Uterus (tissue), 4 donors: ENCODE results near the gene ELMO1. TPM values are rescaled to one million over a fixed set of nuclear protein-coding genes. Genes with fewer than 3 reads are reported as not detected.

ENCODE experiments used
- DNase-seq, 2 donors: peaks; one replicate each; pipeline ENCODE4 v3.0.0-alpha.2; 2019 to 2020
- H3K27ac ChIP-seq, 2 donors: fragments of 200-600 bp; sonication (generic); 1 replicate in 1 of 2; 2 replicates in 1 of 2; pipeline ENCODE4 v1.5.1; 2016 to 2018
- H3K27me3 ChIP-seq, 2 donors: fragments of 200-600 bp; sonication (generic); one replicate each; pipeline ENCODE4 v1.5.1; 2018 to 2019; ENCODE audit warnings: control low read depth in 1 of 2
- H3K36me3 ChIP-seq, 2 donors: fragments of 200-600 bp; sonication (generic); one replicate each; pipeline ENCODE4 v1.5.1; 2019; ENCODE audit warnings: control low read depth in 1 of 2
- H3K4me1 ChIP-seq, 2 donors: fragments of 200-600 bp; sonication (generic); one replicate each; pipeline ENCODE4 v1.5.1; 2018 to 2019; ENCODE audit warnings: control low read depth in 1 of 2
- H3K4me3 ChIP-seq, 2 donors: fragments of 200-600 bp; sonication (generic); 1 replicate in 1 of 2; 2 replicates in 1 of 2; pipeline ENCODE4 v1.5.1; 2018 to 2019; ENCODE audit warnings: mild to moderate bottlenecking in 1 of 2
- H3K9me3 ChIP-seq, 2 donors: fragments of 200-600 bp; sonication (generic); one replicate each; pipeline ENCODE4 v1.5.1; 2019; ENCODE audit warnings: control low read depth in 1 of 2
- POLR2A ChIP-seq, 2 donors: fragments of 450-650 bp; IDR thresholded peaks; one replicate each; pipeline ENCODE4 v1.6.1; 2016; ENCODE audit warnings: antibody characterized with exemption in 2 of 2, mild to moderate bottlenecking in 1 of 2, moderate library complexity in 1 of 2
- intact Hi-C: fragments of 100-400 bp; cut with DNase I; formaldehyde crosslinking; loops from one replicate; pipeline ENCODE4 v1.15.1; 2023; ENCODE audit warnings: low total_unique reads
- total RNA-seq, 4 donors: library from RNA; depleted of rRNA in 3 of 4; stranded (reverse); fragments of >200 nt in 3 of 4; gene quantifications; one replicate each; pipeline versions ENCODE4 v1.1.0 to v1.2.4, GENCODE V29; 2014 to 2023
- TF ChIP-seq, protein P1 (sequence below), 4 experiments: fragments of 200-600 bp in 2 of 4; fragments of 450-650 bp in 2 of 4; sonication (generic) in 2 of 4; IDR thresholded peaks; one replicate each; pipeline ENCODE4 v1.5.1; 2016 to 2019; ENCODE audit warnings: antibody characterized with exemption in 4 of 4, mild to moderate bottlenecking in 2 of 4, moderate library complexity in 1 of 4
- donor health status: DM: yes; HTN: yes; CAD: no.

ELMO1 gene
- total RNA-seq, 4 donors from 2014 or later: 37.9 to 64.7 (median 55.5) TPM

DNA sequence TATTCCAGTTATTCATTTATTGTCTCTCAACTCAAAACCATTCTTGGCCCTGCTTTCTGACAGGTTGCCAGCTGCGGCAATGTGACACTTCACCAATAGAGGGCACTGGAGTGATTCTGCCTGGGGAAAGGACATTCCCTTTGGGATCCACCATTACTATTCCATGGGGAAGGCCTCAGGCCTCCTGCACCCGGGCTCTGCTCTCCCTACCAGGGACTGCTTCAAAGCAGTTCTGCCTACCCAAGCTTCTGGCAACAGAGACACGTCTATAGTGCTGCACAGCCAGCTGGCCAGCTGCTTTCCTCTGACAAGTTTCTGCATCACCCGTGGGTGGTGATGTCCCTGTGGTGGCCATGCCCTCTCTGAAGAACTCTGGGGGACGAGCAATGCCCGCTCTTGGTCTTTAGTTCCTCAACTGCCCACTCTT lies 163.8 kb downstream of the ELMO1 start:
- Histone ChIP-seq H3K27ac (no peak overlapping the region), H3K4me3 (no peak overlapping the region), H3K4me1 (no peaks in the 10 kb centered on the region), H3K27me3 (no peaks in the 10 kb centered on the region), H3K36me3 (no peaks in the 10 kb centered on the region), H3K9me3 (no peaks in the 10 kb centered on the region)
- TF ChIP-seq POLR2A (IDR thresholded peaks at IDR 0.05): no peak
- TF ChIP-seq, protein P1, sequence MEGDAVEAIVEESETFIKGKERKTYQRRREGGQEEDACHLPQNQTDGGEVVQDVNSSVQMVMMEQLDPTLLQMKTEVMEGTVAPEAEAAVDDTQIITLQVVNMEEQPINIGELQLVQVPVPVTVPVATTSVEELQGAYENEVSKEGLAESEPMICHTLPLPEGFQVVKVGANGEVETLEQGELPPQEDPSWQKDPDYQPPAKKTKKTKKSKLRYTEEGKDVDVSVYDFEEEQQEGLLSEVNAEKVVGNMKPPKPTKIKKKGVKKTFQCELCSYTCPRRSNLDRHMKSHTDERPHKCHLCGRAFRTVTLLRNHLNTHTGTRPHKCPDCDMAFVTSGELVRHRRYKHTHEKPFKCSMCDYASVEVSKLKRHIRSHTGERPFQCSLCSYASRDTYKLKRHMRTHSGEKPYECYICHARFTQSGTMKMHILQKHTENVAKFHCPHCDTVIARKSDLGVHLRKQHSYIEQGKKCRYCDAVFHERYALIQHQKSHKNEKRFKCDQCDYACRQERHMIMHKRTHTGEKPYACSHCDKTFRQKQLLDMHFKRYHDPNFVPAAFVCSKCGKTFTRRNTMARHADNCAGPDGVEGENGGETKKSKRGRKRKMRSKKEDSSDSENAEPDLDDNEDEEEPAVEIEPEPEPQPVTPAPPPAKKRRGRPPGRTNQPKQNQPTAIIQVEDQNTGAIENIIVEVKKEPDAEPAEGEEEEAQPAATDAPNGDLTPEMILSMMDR (IDR thresholded peaks at IDR 0.05): peak; percentile 24 to 35 (median 32)
- DNase-seq: peak; percentile 20 to 42
- intact Hi-C loops: no loop called here

DNA sequence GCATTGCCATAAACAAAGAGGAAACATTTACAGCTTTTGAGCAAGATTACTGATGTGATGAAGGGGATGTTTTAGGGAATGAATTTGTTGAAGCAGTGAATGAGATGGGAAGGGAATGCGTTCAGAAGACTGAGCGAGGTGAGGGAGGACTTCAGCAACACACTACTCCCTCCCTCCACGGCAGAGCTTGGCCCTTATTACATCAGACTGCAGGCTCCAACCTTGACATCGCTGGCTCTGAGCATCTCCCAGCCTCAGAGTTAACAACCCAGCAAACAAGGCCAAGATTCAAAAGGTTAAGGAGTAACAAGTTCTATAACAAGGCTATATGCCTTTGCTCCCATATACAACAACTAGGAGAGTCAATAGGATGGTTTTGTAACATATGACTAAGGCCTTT lies 164.4 kb downstream of the ELMO1 start:
- intact Hi-C loops: no loop called here
- Histone ChIP-seq H3K36me3 (no peaks in the 10 kb centered on the region), H3K4me3 (no peak overlapping the region), H3K9me3 (no peaks in the 10 kb centered on the region), H3K27ac (no peak overlapping the region), H3K4me1 (no peaks in the 10 kb centered on the region), H3K27me3 (no peaks in the 10 kb centered on the region)
- no peak for TF ChIP-seq POLR2A (IDR thresholded peaks at IDR 0.05)
- TF ChIP-seq, protein P1 (IDR thresholded peaks at IDR 0.05): no peak
- no peak for DNase-seq

- H3K4me3 ChIP-seq: no peak overlapping the region
- H3K9me3 ChIP-seq: no peaks in the 10 kb centered on the region
- no peaks in the 10 kb centered on the region for H3K36me3 ChIP-seq
- H3K4me1 ChIP-seq: no peaks in the 10 kb centered on the region
- no peak for DNase-seq
- TF ChIP-seq, protein P1 (IDR thresholded peaks at IDR 0.05): no peak
- TF ChIP-seq POLR2A (IDR thresholded peaks at IDR 0.05): no peak
- no peaks in the 10 kb centered on the region for H3K27me3 ChIP-seq
- no peak overlapping the region for H3K27ac ChIP-seq
- intact Hi-C loops: no loop called here
Observed at GRCh38 chr7:37283716-37284115, 164.9 kb downstream of the ELMO1 start.

DNA sequence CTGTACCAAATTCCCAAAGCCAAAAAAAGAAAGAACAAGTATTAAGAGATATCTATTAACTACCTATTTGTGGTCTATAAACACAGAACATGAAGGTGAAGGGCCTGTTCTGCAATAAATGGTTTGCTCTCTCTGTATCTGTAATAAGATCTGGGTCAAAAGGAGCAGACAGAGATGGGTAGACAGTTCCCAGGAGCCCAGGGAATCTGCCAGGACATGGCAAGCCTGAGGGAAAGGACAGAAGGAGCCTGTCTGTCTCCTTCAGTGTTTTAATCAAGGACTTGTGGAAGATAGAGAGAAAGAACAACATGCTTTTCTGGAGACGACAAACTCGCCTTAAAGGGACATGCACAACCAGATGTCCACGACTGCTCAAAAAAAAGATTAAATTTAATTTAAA lies 165.7 kb downstream of the ELMO1 start:
- Histone ChIP-seq H3K4me3 (no peak overlapping the region), H3K36me3 (no peaks in the 10 kb centered on the region), H3K9me3 (no peaks in the 10 kb centered on the region), H3K27me3 (no peaks in the 10 kb centered on the region), H3K27ac (no peak overlapping the region), H3K4me1 (no peaks in the 10 kb centered on the region)
- no peak for TF ChIP-seq POLR2A (IDR thresholded peaks at IDR 0.05)
- TF ChIP-seq, protein P1 (IDR thresholded peaks at IDR 0.05): no peak
- DNase-seq: no peak
- intact Hi-C loops: no loop called here

- TF ChIP-seq, protein P1 (IDR thresholded peaks at IDR 0.05): no peak
- no peak for TF ChIP-seq POLR2A (IDR thresholded peaks at IDR 0.05)
- Histone ChIP-seq H3K9me3 (no peaks in the 10 kb centered on the region), H3K27me3 (no peaks in the 10 kb centered on the region), H3K36me3 (no peaks in the 10 kb centered on the region), H3K4me1 (no peaks in the 10 kb centered on the region), H3K4me3 (no peak overlapping the region), H3K27ac (no peak overlapping the region)
- no peak for DNase-seq
- intact Hi-C loops: no loop called here
Observed at GRCh38 chr7:37282093-37282444, 166.6 kb downstream of the ELMO1 start.
